Endothelial cell of umbilical vein (primary cell): Measurements from ENCODE around the gene CLCNKA.

ENCODE experiments used
- EZH2 ChIP-seq: IDR thresholded peaks from 2 replicates; pipeline ENCODE4 v1.6.1; 2012; ENCODE audit warnings: borderline replicate concordance, low read depth, mild to moderate bottlenecking, moderate library complexity, low read length, inconsistent platforms; ENCODE audit not compliant: severe bottlenecking
- MYC ChIP-seq: IDR thresholded peaks from one replicate; pipeline ENCODE4 v1.6.1; 2011; ENCODE audit warnings: mild to moderate bottlenecking, low read depth, low read length
- POLR2A ChIP-seq: IDR thresholded peaks from 2 replicates; pipeline ENCODE4 v1.6.1; 2012; ENCODE audit warnings: low read depth, mild to moderate bottlenecking, control low read depth, low read length
- POLR2AphosphoS5 ChIP-seq: IDR thresholded peaks from 2 replicates; pipeline ENCODE4 v1.6.1; 2012; ENCODE audit warnings: low read depth, mild to moderate bottlenecking, control low read depth, low read length, moderate library complexity; ENCODE audit not compliant: insufficient read depth
- TF ChIP-seq, protein P1 (sequence below), 2 donors: IDR thresholded peaks; 1 replicate in 1 of 2; 2 replicates in 1 of 2; pipeline ENCODE4 v1.5.1; 2011; ENCODE audit warnings: low read length in 2 of 2, mild to moderate bottlenecking in 2 of 2, moderate library complexity in 2 of 2, control low read depth in 1 of 2, inconsistent platforms in 1 of 2, low read depth in 1 of 2; ENCODE audit not compliant: insufficient read depth in 1 of 2; ENCODE audit errors: extremely low read depth in 1 of 2
- TF ChIP-seq, protein P2 (sequence below): IDR thresholded peaks from 2 replicates; pipeline ENCODE4 v1.6.1; 2011; ENCODE audit not compliant: insufficient read depth, insufficient read length

GRCh38 chr1:16077406-16078245, 55.8 kb downstream of the CLCNKA start:
- TF ChIP-seq EZH2 (no peak), POLR2A (no peak), POLR2AphosphoS5 (no peak), MYC (no peak)
- TF ChIP-seq, protein P1, sequence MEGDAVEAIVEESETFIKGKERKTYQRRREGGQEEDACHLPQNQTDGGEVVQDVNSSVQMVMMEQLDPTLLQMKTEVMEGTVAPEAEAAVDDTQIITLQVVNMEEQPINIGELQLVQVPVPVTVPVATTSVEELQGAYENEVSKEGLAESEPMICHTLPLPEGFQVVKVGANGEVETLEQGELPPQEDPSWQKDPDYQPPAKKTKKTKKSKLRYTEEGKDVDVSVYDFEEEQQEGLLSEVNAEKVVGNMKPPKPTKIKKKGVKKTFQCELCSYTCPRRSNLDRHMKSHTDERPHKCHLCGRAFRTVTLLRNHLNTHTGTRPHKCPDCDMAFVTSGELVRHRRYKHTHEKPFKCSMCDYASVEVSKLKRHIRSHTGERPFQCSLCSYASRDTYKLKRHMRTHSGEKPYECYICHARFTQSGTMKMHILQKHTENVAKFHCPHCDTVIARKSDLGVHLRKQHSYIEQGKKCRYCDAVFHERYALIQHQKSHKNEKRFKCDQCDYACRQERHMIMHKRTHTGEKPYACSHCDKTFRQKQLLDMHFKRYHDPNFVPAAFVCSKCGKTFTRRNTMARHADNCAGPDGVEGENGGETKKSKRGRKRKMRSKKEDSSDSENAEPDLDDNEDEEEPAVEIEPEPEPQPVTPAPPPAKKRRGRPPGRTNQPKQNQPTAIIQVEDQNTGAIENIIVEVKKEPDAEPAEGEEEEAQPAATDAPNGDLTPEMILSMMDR (IDR thresholded peaks at IDR 0.05; ENCODE audit: extremely low read depth in 1 of 2, insufficient read depth in 1 of 2, low read depth in 1 of 2, low read length in 2 of 2): no peak
- TF ChIP-seq, protein P2, sequence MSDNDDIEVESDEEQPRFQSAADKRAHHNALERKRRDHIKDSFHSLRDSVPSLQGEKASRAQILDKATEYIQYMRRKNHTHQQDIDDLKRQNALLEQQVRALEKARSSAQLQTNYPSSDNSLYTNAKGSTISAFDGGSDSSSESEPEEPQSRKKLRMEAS: no peak
